ENCODE data around the gene ETV6.

Gene ETV6

DNA sequence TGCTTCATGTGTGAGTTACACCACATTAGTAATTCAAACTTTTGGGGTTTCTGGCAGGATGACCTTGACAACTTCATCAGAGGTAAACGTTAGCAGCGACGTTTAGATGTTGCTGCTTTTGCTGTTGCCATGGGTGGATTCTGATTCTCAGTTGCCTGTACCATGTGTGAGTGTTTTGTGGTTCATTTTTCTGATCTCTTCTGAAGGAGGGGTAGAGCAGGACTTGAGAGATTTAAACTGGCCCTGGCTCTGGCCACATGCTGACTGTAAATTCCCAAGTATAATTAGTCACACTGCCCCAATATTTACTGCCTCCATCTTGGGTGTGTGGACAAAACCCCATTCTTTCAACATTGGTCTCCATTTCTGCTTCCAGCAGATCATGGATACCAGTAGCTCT is 110.4 kb downstream of the ETV6 start:
- TF ChIP-seq ZNF274 (IDR thresholded peaks at IDR 0.05; ENCODE audit: low read depth, low read length) (no peak), YY1 (IDR thresholded peaks at IDR 0.05; ENCODE audit: insufficient read depth, insufficient read length) (no peak), SUZ12 (IDR thresholded peaks at IDR 0.05; ENCODE audit: extremely low read depth, insufficient read depth, insufficient read length) (no peak)
- Histone ChIP-seq H3K9me3 (ENCODE audit: insufficient read depth, low read length) (no peaks in the 10 kb centered on the region), H3K27me3 (ENCODE audit: insufficient read depth, insufficient read length) (no peaks in the 10 kb centered on the region), H3K4me1 (ENCODE audit: insufficient read depth, insufficient read length) (no peaks in the 10 kb centered on the region), H3K9ac (ENCODE audit: insufficient read length, low read depth) (no peak overlapping the region), H3K36me3 (ENCODE audit: insufficient read depth, insufficient read length, low read length) (peaks cover 4% of the 10 kb centered on the region), H3K4me3 (ENCODE audit: insufficient read length, low read depth) (no peak overlapping the region)
- no peak for DNase-seq (ENCODE audit: low read depth, low spot score)

DNA sequence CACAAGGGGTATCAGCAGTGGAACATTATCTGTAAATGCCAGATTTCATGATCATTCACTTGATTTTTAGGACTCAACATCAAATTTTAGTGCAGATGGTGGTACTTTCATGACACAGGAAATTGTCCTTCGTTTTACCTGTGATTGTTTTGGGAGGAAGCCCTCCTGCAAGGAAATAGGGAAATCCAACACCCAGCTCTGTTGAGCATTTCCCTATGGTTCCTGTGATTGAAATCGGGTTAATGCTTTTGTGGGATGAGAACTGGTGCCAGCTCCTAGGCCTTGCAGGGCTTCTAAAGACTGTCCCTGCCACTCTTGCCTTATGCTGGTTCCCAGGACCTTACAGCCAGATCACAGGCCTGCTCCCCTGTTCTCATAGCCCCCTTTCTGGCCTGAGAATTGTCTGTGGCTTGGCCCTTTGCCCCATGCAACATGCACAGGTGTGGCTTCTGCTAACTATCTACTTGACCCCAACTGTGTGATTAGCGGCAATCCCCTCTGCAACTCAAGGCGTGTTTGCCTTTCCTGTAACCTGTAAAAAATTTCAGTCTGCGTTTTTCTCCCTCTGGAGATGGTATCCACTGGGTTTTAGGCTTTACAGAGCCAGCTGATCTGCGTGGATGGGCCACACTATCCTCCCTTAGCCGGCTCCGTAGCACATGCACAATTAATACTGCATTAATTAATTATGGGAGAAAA is 112.5 kb downstream of the ETV6 start:
- Histone ChIP-seq H3K27me3 (ENCODE audit: insufficient read depth, insufficient read length) (no peaks in the 10 kb centered on the region), H3K9ac (ENCODE audit: insufficient read length, low read depth) (no peak overlapping the region), H3K9me3 (ENCODE audit: insufficient read depth, low read length) (no peaks in the 10 kb centered on the region), H3K4me1 (ENCODE audit: insufficient read depth, insufficient read length) (no peaks in the 10 kb centered on the region), H3K4me3 (ENCODE audit: insufficient read length, low read depth) (no peak overlapping the region), H3K36me3 (ENCODE audit: insufficient read depth, insufficient read length, low read length) (peaks cover 4% of the 10 kb centered on the region)
- no peak for TF ChIP-seq ZNF274 (IDR thresholded peaks at IDR 0.05; ENCODE audit: low read depth, low read length)
- TF ChIP-seq SUZ12 (IDR thresholded peaks at IDR 0.05; ENCODE audit: extremely low read depth, insufficient read depth, insufficient read length): no peak
- TF ChIP-seq YY1 (IDR thresholded peaks at IDR 0.05; ENCODE audit: insufficient read depth, insufficient read length): no peak
- no peak for DNase-seq (ENCODE audit: low read depth, low spot score)

DNA sequence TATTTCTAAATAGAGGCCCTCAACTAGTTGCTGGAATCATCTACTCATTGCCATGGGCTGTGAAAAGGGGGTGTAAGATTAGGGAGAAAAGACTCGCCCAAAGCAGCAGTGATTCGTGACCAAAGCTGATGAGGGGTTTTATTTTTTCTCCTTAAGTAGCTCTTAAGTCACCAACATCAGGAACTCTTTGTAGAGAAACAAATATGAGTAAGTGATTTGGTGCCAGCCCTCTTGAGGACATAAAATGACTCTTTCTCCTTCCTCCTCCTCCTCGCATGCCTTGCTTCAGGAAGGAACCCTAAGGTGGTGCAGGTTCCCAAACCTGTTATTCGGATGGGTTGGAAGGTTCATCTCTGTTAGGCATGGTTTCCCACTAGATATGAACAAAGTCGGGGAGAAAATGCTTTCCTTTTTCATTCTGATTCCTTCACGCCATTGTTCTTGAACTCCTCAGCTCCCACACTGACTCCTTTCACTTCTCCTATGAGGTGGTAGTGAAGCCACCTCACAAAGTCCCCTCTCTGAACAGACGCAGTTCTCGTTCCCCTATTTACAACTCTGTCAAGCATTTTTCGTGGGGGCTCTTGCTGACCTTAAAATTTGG is 113.4 kb downstream of the ETV6 start:
- TF ChIP-seq YY1 (IDR thresholded peaks at IDR 0.05; ENCODE audit: insufficient read depth, insufficient read length): no peak
- TF ChIP-seq ZNF274 (IDR thresholded peaks at IDR 0.05; ENCODE audit: low read depth, low read length): no peak
- TF ChIP-seq SUZ12 (IDR thresholded peaks at IDR 0.05; ENCODE audit: extremely low read depth, insufficient read depth, insufficient read length): no peak
- peaks cover 1% of the 10 kb centered on the region for H3K36me3 ChIP-seq (ENCODE audit: insufficient read depth, insufficient read length, low read length)
- DNase-seq (ENCODE audit: low read depth, low spot score): no peak
- no peak overlapping the region for H3K4me3 ChIP-seq (ENCODE audit: insufficient read length, low read depth)
- no peaks in the 10 kb centered on the region for H3K9me3 ChIP-seq (ENCODE audit: insufficient read depth, low read length)
- H3K4me1 ChIP-seq (ENCODE audit: insufficient read depth, insufficient read length): no peaks in the 10 kb centered on the region
- H3K27me3 ChIP-seq (ENCODE audit: insufficient read depth, insufficient read length): no peaks in the 10 kb centered on the region
- no peak overlapping the region for H3K9ac ChIP-seq (ENCODE audit: insufficient read length, low read depth)

DNA sequence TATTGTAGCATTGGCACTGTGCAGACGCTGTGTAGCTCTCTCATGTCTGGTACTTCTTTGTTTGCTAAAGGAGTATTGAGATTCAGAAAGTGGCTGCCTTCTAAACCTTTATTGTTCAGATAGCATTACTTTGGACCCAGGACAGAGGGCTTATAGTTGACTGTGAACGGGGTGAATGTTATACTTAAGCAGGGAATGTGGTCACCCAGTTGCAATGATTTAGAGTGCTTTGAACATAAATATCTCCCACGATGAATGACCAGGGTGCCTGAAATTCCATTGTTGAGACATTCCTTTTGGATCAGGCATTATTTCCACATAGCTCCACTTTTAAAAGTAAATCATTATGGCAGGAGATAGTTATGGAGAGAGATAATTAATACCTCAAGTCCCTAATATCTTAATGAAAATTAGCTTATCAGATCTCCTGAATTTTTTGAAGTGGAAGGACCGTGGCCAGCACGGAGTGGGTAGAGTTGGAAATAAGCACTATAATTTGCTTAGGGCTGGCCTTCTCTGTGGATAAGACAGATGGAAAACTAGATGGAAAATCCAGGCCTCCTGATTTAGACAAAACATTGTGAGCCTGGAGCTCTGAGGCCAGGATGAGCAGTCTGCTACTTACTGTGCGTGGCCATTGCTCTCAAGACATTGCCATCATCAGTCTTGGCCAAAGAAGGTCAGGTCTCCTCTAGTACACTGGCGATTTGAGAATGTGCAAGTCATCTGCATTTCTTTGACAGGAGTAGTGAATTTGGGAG is 114.5 kb downstream of the ETV6 start:
- H3K9ac ChIP-seq (ENCODE audit: insufficient read length, low read depth): no peak overlapping the region
- H3K9me3 ChIP-seq (ENCODE audit: insufficient read depth, low read length): no peaks in the 10 kb centered on the region
- TF ChIP-seq SUZ12 (IDR thresholded peaks at IDR 0.05; ENCODE audit: extremely low read depth, insufficient read depth, insufficient read length): no peak
- TF ChIP-seq ZNF274 (IDR thresholded peaks at IDR 0.05; ENCODE audit: low read depth, low read length): no peak
- TF ChIP-seq YY1 (IDR thresholded peaks at IDR 0.05; ENCODE audit: insufficient read depth, insufficient read length): no peak
- no peak for DNase-seq (ENCODE audit: low read depth, low spot score)
- no peaks in the 10 kb centered on the region for H3K36me3 ChIP-seq (ENCODE audit: insufficient read depth, insufficient read length, low read length)
- H3K27me3 ChIP-seq (ENCODE audit: insufficient read depth, insufficient read length): no peaks in the 10 kb centered on the region
- no peak overlapping the region for H3K4me3 ChIP-seq (ENCODE audit: insufficient read length, low read depth)
- H3K4me1 ChIP-seq (ENCODE audit: insufficient read depth, insufficient read length): no peaks in the 10 kb centered on the region

DNA sequence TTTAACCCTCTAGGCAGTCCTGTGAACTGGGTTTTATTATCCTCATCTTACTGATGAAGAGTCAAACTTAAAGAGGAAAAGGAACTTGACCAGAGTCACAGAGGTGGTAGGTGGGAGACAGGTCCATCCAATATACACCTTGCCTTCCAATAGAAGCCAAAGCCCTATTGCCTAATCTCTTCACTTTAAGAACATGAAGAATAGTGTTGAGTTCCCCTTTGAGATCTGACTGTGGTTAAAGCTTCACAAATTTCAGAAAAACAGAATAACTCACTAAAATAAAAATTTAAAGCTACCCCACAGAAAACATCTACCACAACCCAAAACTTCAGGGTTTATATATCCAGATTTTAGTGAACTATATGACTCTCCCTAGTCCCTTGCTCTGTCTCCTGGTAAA is 115.4 kb downstream of the ETV6 start:
- no peaks in the 10 kb centered on the region for H3K4me1 ChIP-seq (ENCODE audit: insufficient read depth, insufficient read length)
- no peak overlapping the region for H3K4me3 ChIP-seq (ENCODE audit: insufficient read length, low read depth)
- TF ChIP-seq SUZ12 (IDR thresholded peaks at IDR 0.05; ENCODE audit: extremely low read depth, insufficient read depth, insufficient read length) (no peak), ZNF274 (IDR thresholded peaks at IDR 0.05; ENCODE audit: low read depth, low read length) (no peak), YY1 (IDR thresholded peaks at IDR 0.05; ENCODE audit: insufficient read depth, insufficient read length) (no peak)
- H3K36me3 ChIP-seq (ENCODE audit: insufficient read depth, insufficient read length, low read length): no peaks in the 10 kb centered on the region
- H3K9ac ChIP-seq (ENCODE audit: insufficient read length, low read depth): no peak overlapping the region
- DNase-seq (ENCODE audit: low read depth, low spot score): no peak
- H3K9me3 ChIP-seq (ENCODE audit: insufficient read depth, low read length): no peaks in the 10 kb centered on the region
- no peaks in the 10 kb centered on the region for H3K27me3 ChIP-seq (ENCODE audit: insufficient read depth, insufficient read length)

DNA sequence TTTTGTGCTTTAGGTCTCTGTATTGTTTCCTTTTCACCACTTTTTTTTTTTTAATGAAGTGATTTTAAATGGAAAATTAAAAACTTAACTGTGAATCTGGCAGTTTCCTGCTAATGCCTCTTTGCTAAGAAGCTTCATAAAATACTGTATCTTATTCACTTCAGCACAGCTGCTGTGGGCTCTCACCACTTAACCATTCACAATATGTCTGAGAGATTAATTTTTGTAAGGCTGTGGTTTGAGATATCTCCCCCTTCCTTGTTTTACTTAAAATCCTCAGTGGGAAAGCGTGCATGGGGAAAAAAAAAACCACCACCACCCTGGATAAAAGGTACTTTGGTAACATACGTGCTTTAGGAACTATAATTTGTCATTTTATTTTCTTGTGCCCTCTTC is 115.9 kb downstream of the ETV6 start:
- Histone ChIP-seq H3K9ac (ENCODE audit: insufficient read length, low read depth) (no peak overlapping the region), H3K36me3 (ENCODE audit: insufficient read depth, insufficient read length, low read length) (no peaks in the 10 kb centered on the region), H3K4me1 (ENCODE audit: insufficient read depth, insufficient read length) (no peaks in the 10 kb centered on the region), H3K9me3 (ENCODE audit: insufficient read depth, low read length) (no peaks in the 10 kb centered on the region), H3K4me3 (ENCODE audit: insufficient read length, low read depth) (no peak overlapping the region), H3K27me3 (ENCODE audit: insufficient read depth, insufficient read length) (no peaks in the 10 kb centered on the region)
- TF ChIP-seq SUZ12 (IDR thresholded peaks at IDR 0.05; ENCODE audit: extremely low read depth, insufficient read depth, insufficient read length): no peak
- DNase-seq (ENCODE audit: low read depth, low spot score): no peak
